LoVo (cell line): Measurements from ENCODE around the gene CDK4.

ENCODE experiments used
- DNase-seq: peaks from one replicate; pipeline ENCODE4 v3.0.0-alpha.2; 2016; ENCODE audit warnings: low spot score

Gene CDK4

DNA sequence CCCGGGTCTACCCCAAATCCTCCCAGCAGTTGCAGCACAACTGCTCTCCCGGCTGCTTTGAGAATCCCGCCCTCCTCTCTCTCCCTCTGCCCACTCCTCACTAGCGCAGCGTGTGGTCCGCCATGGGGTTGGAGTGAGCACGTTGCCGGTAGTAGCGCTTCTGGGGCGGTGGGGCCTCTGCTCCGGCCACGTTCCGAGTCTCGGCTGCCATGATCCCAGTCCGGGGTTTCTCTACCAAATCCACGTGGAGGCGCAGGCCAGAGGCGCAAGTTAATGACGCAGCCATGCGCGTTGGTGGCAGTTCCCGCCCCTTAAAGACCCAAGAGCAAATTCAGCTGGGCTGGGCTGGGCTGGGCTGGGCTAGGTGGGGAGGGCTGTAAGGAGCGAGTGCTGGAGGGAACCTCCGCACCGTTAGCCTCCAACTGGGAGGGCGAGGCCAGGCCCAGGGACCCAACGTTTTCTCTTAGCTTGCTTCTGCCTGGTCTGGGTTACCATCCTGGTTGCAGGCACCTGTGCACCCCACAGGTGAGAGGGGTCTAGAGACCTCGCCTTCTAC lies 19.8 kb upstream of the CDK4 start, which contains the start of gene METTL1:
Gene METTL1, minus strand, starts transcription at position 233 of the 556 bp plus-strand sequence. Its CDS starts 22 bp downstream, at position 211.
- DNase-seq = peak; percentile 98

DNA sequence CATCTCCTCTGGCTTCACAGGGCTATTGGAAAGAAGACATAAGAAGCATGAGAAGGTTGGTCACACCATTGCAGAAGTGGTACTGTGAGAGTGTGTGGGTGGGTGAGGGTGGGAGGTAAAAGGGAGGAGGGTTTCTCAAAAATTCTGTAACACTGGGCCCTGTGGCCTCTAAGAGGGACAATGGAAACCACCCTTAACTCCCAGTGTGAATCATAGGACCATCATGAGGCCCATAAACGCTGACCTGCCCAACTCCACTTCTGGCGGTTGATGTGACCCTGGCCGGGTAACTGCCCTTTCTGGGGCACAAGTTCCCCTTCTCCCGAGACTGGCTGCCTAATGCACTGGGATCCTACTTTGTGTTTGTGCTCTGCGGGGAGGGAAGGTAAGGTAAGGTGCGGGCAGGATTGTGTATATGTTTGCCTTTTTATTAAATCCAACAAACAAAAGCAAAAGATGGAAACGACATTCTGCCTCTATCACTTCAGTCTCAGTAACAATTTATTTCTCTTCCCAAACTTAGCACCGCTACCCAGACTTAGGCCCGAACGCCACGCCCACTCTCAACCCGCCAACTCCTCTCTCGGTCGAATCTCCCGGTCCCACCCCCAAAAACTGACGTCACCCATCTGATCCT lies 19.2 kb upstream of the CDK4 start:
- peak; percentile 96 for DNase-seq

DNA sequence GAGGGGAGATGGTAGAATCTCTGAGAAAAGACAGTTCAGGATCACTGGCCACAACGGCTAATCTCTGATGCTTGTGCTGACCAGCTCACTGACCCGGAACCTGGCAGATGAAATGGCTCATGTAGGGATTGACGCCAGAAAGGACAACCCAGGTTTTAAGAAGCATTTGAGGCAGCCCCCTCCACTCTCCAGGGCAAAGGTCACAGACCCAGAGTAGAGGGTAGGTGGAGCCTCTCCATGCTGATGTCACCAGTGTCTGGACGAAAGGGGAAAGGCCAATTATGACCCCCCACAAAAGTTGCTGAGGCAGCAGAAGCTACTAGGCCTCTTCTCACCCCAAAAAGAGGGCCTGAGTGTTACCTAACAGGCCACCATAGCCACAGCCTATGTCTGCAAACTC lies 18.6 kb upstream of the CDK4 start:
- no peak for DNase-seq

DNA sequence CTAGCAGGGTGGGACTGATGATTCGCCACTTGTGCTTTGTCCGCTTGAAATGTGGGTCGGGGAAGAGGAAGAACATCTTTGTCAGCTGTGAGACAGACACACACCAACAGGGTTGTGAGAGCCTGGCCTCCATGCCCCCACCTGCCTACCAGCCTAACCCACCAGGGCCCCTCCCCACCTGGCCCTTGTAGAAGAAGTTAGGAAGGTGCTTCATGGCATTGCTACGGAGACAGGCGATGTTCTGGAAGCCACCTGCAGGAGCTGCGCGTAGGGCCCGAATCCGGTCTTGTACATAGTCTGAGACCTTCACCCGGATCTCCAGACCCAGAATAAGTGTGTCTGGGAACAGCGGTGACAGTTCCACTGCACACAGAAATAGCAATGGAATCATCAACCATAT lies 17.5 kb upstream of the CDK4 start:
- DNase-seq = no peak

DNA sequence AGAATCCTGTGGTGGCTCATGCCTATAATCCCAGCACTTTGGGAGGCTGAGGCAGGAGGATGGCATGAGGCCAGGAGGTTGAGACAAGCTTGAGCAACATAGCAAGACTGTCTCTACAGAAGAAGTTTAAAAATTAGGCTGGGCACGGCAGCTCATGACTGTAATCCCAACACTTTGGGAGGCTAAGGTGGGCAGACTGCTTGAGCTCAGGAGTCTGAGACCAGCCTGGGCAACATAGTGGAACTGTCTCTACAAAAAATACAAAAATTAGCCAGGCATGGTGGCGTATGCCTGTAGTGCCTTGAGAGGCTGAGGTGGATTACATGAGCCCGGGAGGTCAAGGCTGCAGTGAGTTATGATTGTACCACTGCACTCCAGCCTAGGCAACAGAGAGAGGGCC lies 15.8 kb upstream of the CDK4 start:
- DNase-seq = no peak

DNA sequence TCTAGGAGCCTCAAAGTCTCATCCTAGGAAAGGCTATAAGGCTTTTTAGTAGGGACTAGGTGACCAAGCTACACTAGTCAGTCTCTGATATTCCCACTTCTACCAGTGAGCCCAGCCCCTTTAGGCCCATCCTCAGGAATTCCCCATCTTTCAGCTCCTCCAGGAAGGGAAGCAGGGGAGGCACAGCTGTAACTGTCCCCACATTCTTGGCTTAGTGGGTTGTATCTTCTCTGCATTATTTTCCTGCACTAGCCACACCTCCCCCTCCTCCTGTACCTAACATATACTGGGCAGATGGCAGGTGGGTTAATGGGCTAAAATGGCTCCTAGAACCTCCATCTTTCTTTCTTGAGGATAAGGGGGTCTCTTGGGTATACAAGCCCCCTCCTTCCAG lies 15.2 kb upstream of the CDK4 start:
- no peak for DNase-seq

DNA sequence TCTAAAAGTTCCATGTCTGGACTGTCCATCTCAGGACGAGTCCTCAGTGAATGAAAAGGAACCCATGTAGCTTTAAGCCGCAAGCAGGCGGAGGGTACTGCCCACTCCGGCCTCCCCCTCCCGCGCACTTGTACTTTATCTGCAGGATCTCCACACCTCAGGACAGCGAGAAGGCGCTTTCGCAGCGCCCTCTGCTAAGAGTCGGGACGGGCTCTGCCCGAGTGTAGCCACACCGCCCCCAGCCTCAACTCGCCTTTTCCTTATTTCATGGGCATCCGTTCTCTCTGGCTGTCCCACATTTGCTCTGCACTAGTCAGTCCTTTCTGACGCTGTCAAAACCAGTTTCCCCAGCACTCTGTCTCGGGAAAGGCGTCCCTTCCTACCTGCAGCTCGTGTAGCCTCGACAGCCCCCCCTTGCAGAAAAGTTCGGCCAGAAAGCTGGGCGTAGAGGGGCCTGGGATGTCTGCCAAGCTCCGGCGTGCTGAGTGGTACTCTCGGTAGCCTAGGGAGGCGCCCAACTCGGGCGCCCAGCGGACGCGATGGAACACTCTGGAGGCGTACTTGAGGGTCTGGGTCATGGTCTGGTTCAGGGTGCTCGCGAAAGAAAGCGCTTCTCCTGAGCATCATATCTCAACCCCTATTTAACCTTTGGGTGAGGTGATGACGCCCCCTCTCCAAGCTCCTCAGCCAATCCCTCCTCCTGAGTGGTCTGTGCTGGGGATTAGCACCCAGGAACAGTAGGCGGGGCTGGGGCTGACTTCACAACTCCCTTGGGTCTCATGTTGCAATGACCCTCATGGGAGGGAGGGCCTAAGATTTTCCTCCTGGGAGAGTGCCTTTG lies 14.6 kb upstream of the CDK4 start, which contains the start of gene CYP27B1:
Gene CYP27B1, minus strand, starts transcription at position 615 of the 841 bp plus-strand sequence. Its CDS starts 37 bp downstream, at position 578.
- no peak for DNase-seq

DNA sequence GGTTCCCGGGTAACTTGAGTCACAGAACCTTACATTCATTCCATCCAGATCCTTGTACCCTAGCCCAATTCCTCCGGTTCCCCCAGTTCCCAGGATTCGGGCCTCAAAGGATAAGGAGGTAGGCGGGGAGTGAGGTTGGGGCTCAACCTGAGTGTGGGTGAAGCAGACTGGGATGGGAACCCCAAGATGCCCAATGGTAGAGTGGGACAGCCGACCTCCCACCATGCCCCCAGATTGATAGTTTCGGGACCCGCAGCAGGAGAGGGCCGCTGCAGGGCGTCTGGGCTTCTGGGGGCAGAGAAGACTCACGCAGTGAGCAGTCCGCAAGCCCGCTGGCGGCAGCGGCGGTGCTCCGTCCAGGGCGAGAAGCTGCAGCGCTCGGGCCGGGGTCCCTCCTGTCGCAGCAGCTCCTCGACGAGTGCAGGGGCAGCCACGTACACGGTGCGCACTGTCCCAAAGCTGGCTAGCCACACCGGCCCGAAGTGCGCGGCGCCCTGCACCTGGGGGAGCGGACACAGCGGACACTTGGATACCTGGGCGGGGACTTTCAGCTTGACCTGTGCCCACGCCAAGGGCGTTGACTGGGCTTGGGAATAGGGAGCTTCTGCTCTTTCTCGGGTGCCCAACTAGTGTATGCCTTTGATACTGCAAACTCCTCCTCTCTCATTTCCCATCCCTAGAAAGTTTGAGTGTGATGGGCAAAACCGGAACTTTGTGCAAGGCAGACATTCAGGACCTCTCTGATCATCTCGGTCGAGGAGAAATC lies 13.8 kb upstream of the CDK4 start:
- no peak for DNase-seq

DNA sequence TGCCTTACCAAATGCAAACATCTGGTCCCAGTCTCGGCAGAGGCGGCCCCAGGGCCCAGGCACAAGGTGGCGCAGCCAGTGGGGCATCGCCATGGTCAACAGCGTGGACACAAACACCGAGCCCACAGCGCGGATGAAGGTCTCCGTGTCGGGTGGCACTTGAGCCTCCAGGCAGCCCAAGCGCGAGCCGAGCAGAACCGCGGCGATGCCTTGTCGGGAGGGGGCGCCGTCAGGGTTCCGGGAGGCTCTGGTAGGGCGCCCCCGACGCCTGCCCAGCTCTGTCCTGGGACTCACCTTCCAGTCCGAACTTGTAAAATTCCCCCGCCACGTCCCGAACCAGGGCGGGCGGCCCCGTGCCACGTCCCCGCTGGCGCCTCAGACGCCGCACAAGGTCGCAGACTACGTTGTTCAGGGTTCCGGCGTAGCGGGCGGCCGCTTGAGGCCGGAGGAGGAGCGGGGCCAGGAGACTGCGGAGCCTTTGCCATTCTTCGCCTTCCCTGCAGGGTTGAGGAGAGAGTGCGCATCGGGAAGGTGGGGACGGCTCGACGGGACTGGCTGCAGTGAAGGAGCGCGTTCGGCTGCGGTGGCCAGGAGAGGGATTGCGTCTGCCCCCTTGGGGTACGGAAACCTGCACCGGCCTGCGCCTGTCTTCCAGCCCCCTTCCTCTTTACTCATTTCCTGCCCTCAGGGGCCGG lies 13.0 kb upstream of the CDK4 start:
- no peak for DNase-seq

DNA sequence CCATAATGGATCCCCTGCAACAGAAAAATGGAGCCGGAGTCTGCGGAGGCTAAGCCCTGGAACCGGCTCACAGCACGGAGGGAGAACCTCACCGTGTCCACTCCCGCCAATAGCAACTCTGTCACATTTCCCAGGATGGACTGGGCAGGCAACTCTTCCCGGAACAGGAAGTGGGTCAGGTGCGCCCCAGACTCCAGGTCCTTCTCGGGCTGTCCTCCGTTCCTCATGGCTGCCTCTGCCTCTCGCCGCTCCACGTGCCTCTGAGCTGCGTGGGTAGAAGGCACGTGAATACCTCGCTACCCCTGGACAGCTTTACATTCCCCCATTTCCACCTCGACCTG lies 12.5 kb upstream of the CDK4 start:
- DNase-seq = no peak

DNA sequence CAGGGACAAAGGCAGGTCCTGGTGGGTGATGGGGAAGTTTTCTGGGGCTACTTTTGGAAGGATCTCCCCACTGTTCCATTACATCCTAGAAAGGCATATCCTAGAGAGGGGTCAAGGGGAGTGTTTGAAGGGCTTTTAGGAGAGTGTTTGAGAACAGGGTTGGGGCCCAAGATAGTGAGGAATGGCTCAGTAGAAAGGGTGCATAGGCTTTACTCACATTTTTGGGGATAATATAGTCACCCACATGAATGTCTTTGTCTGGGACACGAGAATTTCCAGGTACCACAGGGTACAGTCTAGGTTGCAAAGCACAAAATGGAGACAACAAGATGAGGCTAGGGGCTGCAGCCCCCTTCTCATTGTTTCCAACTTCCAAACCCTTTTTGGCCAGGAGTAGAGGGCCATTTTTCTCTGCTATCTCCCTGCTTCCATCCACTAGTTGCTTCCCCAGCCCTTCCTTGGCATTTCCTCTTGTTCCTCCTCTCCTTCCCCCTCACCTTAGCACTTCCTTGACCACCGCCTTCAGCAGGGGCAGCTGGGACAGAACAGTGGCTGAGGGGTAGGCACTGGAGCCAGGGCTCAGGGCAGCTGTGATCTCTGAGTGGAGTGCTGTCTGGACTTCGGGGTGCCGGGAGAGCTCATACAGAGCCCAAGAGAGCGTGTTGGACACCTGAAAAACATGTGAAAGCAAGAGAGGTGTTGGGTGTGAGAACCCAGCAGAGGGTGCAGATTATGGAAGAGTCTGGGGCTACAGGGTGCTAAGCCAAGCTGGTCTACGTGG lies 12.0 kb upstream of the CDK4 start:
- no peak for DNase-seq

DNA sequence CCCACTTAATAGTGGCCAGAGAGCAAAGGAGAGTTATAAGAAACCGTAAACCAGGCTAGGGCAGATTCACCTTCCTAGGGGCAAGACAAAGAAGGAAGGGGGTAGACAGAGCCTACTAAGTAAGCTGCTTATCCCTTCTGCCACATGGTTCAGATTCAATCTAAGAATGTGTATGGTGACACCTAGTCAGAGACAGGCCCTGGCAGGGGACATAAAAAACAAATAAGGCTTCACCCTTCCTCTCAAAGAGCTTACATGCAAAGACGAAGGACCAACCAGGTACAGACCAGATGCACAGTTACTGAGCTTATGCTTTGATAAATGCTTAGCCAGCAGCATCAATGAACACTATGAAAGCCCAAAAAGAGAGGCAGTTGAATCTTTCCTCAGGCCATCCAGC lies 10.4 kb upstream of the CDK4 start:
- no peak for DNase-seq

DNA sequence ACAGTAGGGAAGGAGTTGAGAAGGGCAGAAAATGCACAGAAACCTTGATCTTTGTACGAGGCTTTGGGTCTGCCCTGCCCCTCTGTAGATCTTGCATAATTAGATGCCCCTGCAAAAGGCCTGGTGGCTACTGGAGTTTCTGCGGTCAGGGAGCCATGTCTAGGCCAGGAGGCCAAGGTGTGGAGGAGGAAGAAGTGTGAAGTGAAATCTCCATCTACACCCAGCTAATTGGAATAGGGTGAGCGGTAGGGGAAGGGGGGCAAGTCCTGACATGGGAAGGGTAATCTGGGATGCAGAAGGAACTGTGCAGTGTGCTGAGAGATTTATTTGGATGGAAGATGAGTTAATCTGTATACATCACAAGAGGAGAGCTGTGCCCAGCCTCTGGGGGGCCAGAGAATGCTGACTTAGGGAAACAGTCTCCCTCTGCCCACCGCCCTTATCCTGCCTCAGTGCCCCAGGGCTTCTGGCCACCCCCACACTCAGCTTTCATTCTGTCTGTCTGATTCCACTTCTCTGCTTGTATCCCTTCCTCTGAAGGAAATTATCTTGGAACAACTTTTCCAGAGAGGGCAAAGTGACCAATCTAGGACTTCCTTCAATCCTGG lies 9.4 kb upstream of the CDK4 start:
- DNase-seq = no peak

DNA sequence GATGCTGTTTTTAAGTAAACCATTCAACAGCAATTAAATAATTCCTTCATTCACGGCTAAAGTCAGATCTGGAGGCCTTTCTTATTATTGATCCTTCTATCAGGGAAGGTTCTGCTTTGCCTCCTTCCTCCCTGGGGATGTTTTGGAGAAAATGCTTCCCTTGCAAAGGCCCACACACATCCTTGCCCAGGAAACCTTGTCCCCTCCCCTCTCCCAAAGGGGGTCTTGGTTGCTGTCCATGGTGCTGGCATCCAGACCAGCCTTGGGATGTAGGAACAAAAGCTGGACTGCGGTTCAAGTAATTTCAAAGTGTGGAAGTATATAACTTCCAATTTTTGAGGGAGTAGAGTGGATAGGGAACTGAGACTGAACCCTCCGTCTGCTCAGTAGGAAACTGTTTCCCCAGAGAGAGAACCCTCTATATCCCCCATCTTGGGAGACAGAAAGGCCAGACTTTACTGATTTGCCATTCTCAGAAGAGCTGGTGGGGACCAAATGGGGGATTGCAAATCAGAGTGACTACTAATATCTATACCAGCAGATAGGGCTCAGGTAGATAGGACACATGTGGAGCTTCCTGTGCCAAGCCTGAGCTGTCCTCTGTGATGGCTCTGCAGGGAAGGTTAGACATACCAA lies 8.4 kb upstream of the CDK4 start:
- DNase-seq = no peak

DNA sequence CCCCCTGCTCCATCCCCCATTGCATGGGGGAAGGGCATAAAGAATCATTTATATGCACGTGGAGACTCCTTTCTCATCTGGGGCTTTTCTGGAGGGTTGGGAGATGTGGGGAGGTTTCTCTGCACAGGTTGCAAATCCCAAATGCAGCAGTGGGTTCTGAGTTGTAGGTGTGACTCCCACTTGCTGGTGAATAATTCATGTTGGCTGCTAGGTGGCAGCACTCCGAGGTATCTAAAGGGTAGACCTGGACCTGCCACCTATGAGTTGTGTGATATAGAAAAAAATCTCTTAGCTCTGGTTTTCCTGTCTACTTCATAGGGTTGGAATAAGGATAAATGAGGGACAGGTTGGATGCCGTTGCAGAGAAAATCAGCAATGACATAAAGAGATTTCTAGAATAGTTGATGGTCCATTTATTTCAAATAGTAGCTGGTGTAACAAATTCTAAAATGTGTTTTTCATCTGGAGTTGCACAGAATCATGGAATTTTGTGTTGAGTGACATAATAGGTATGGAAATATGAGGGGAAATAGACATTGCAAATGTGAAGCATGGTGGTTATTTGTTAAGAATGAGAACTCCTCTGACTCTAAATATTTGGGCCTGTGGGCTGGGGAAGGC lies 7.4 kb upstream of the CDK4 start:
- peak; percentile 49 for DNase-seq

DNA sequence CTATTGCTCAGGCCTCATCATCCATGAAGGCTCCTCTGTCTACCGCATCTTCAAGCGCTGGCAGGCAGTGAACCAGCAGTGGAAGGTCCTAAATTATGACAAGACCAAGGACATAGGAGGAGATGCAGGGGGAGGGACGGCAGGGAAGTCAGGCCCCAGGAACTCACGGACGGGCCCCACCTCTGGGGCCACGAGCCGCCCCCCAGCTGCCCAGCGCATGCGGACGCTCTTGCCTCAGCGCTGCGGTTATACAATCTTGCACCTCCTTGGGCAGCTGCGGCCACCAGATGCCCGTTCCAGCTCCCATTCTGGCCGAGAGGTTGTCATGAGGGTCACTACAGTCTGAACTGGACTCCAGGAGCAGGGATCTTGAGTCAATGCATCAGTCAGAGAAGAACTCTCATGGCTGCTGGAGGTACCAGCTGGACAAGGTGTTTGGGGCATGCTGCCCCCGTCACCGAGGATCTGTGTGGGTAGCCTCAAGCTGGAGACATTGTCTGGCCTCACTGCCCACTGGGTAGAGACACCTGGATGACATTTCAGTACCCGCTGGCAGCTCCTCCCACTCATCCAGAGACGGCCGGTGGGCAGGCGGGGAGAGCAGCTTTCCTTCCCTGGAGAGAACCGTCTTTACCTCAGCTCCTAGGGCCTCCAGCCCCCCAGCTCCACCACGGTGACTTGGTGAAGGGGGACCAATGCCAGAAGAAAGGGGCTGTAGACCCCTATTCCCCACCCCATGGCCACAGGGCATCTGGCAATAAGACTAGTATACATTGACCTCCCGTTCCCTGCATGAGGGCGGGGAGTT lies 6.6 kb upstream of the CDK4 start:
- DNase-seq = no peak

DNA sequence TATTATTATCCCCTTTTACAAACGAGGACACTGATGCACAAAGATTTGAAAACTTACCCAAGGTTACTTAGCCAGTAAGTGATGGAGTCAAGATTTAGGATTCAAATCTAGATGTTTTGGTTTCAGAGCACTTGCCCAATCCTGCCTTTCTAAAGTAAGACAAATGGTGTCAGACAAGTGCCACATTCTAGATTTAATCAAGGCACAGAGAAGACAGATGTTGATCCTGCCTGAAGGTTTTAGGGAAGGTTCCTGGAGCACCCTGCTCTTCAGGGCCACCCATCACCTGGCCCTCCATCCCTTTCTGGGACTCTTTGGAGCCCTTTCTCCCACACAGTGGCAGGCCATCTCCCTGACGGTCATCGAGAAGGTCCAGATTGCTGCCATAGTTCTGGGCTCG lies 5.7 kb upstream of the CDK4 start:
- no peak for DNase-seq

DNA sequence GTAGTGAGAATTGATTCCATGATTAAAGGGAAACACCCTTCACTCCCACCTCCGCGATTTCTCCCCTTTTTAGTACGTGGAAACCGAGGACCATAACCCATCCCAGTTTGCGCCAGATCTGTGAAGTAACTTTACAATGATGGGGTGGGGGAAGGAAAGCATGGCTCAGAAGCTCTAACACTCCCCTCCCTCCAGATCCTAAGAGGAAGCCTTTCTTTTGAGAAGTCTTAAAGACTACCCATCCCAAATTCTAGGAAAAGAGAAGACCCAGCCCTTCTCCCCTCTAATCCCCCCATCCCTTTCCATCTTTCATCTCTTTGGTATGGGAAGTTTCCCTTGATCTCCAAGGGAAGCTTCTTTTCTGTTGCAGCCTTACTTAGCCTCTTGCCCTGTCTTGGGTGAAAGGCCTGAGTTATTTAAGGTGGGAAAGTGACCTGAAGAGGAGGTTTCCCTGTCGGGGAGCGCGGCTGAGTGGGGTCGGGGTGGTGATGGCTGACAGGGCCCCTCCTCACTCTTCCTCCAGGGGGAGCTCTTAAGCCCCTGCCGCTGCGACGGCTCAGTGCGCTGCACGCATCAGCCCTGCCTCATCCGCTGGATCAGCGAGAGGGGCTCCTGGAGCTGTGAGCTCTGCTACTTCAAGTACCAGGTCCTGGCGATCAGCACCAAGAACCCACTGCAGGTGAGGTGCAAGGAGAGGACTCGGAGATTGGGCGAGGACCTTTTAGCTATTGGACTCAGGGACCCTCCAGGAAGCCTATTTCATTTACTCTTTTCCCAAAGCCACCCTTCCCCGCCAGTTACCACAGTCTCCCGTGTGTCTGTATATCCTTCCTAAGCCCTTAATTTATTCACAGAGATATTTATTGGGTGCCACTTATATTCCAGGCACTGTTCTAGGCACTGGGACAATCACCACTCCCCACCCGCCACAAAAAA lies 4.6 kb upstream of the CDK4 start:
- no peak for DNase-seq
